NCI-H146 treated with DMSO at 0.1 percent for 48 hours (cell line): Measurements from ENCODE around the gene FBXW5.

Experiments
- DNase-seq: peaks from one replicate; lab custom pipeline; 2025; ENCODE audit not compliant: unreplicated experiment; lab: John Stamatoyannopoulos, UW

The FBXW5 gene

GRCh38 chr9:136962163-136962562, 17.6 kb upstream of the FBXW5 start:
- no peak for DNase-seq

- DNase-seq: no peak
These were observed 16.9 kb upstream of the FBXW5 start for GRCh38 chr9:136961279-136962065.

- no peak for DNase-seq
These were observed 16.4 kb upstream of the FBXW5 start for GRCh38 chr9:136960938-136961275.

GRCh38 chr9:136960212-136960937, 15.8 kb upstream of the FBXW5 start:
- DNase-seq: no peak

- DNase-seq: no peak
These were observed 14.6 kb upstream of the FBXW5 start for GRCh38 chr9:136958898-136959850.

- no peak for DNase-seq
These were observed 13.9 kb upstream of the FBXW5 start for GRCh38 chr9:136958473-136958872.

GRCh38 chr9:136957901-136958300, 13.4 kb upstream of the FBXW5 start:
- DNase-seq: no peak

GRCh38 chr9:136957461-136957860, 12.9 kb upstream of the FBXW5 start:
- DNase-seq: no peak

GRCh38 chr9:136956604-136957003, 12.1 kb upstream of the FBXW5 start:
- DNase-seq: no peak

GRCh38 chr9:136955943-136956335, 11.4 kb upstream of the FBXW5 start:
- DNase-seq: no peak

- DNase-seq: no peak
These were observed 10.8 kb upstream of the FBXW5 start for GRCh38 chr9:136955202-136955942.

GRCh38 chr9:136954270-136955083, 9.9 kb upstream of the FBXW5 start:
- DNase-seq: no peak

- DNase-seq: no peak
These were observed 9.3 kb upstream of the FBXW5 start for GRCh38 chr9:136953771-136954269.

GRCh38 chr9:136952876-136953770, 8.6 kb upstream of the FBXW5 start:
- no peak for DNase-seq

- DNase-seq: no peak
These were observed 7.8 kb upstream of the FBXW5 start for GRCh38 chr9:136952321-136952850.

GRCh38 chr9:136951541-136952320, 7.2 kb upstream of the FBXW5 start, which contains the start of gene LCN12:
Gene LCN12 (plus strand): TSS chr9:136952273. CDS start chr9:136952328, 55 bp downstream.
- DNase-seq: no peak

GRCh38 chr9:136950656-136951276, 6.2 kb upstream of the FBXW5 start:
- DNase-seq: no peak
